Thyroid gland (tissue), 4 donors: ENCODE measurements around the gene CETN3.
A peak's percentile ranks its signal among the peaks of the same experiment; 100 is the strongest.

Source experiments
- POLR2A ChIP-seq, 2 donors: fragments of 450-650 bp; IDR thresholded peaks; one replicate each; pipeline ENCODE4 v1.6.1; 2017; ENCODE audit warnings: antibody characterized with exemption in 2 of 2, mild to moderate bottlenecking in 2 of 2, moderate library complexity in 1 of 2
- TF ChIP-seq, protein P1 (sequence below), 6 experiments: fragments of 200-600 bp in 3 of 6; fragments of 450-650 bp in 3 of 6; sonication (generic) in 3 of 6; IDR thresholded peaks; one replicate each; pipeline ENCODE4 v1.5.1; 2016 to 2019; ENCODE audit warnings: antibody characterized with exemption in 6 of 6, mild to moderate bottlenecking in 2 of 6, inconsistent platforms in 1 of 6, moderate library complexity in 1 of 6

DNA sequence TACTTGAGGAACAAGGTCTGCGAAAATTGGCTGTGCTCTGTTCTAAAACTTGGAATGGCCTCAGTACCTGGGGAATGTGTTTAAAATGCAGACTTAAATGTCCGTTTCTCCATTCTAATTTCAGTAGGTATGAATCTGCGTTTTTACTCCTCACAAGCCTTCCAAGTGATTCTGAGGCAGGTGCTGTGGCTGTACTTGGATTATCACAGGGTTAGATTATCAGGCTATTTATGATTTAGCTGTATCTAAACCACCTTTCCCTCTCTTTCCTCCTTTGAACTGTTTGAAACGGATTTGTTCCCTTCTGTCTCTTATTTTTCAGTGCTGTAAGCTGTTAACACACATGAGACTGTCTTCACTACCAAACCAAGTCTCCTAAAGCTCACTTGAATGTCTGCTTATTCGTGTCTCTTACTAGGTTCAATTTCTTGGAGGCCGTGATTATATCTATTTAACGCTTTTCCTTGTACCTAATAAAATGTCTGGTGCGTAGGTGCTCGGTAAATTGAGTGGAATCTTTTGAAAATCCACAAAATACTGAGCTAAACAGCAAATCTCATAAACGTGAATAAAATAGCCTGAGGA lies 714 bp upstream of the CETN3 start:
- TF ChIP-seq, protein P1, sequence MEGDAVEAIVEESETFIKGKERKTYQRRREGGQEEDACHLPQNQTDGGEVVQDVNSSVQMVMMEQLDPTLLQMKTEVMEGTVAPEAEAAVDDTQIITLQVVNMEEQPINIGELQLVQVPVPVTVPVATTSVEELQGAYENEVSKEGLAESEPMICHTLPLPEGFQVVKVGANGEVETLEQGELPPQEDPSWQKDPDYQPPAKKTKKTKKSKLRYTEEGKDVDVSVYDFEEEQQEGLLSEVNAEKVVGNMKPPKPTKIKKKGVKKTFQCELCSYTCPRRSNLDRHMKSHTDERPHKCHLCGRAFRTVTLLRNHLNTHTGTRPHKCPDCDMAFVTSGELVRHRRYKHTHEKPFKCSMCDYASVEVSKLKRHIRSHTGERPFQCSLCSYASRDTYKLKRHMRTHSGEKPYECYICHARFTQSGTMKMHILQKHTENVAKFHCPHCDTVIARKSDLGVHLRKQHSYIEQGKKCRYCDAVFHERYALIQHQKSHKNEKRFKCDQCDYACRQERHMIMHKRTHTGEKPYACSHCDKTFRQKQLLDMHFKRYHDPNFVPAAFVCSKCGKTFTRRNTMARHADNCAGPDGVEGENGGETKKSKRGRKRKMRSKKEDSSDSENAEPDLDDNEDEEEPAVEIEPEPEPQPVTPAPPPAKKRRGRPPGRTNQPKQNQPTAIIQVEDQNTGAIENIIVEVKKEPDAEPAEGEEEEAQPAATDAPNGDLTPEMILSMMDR (IDR thresholded peaks at IDR 0.05): peak in 2 of 6 experiments; percentile 2 to 12
- no peak for TF ChIP-seq POLR2A (IDR thresholded peaks at IDR 0.05)
